Measurements from ENCODE around the gene ZNF611. TPM values are rescaled to one million over a fixed set of nuclear protein-coding genes. Genes with fewer than 3 reads are reported as not detected.
"Not testable (repeated sequence)": the region's sequence is repeated elsewhere in the genome, so short reads cannot be mapped to it uniquely, and the experiment has no call there.

Gene ZNF611
- polyA plus RNA-seq, 1 donor from 2014 or later, result 11.8 TPM

GRCh38 chr19:52724701-52725514 is 9.9 kb downstream of the ZNF611 start:
- no peak overlapping the region for H2AFZ ChIP-seq (ENCODE audit: low read depth, low read length)
- H3K27ac ChIP-seq (ENCODE audit: low read length), result no peak overlapping the region
- H3K9ac ChIP-seq (ENCODE audit: low read length), result no peak overlapping the region
- TF ChIP-seq TAF1 (IDR thresholded peaks at IDR 0.05; ENCODE audit: low read depth) (no peak), EZH2 (IDR thresholded peaks at IDR 0.05; ENCODE audit: borderline replicate concordance, insufficient read depth, low read length, poor library complexity, severe bottlenecking) (no peak), POLR2AphosphoS5 (IDR thresholded peaks at IDR 0.05) (no peak), RAD21 (conservative IDR thresholded peaks at IDR 0.05) (no peak), MXI1 (conservative IDR thresholded peaks at IDR 0.05; ENCODE audit: poor library complexity, severe bottlenecking) (no peak), CTCF (IDR thresholded peaks at IDR 0.05; ENCODE audit: poor library complexity, severe bottlenecking) (no peak), SMC3 (conservative IDR thresholded peaks at IDR 0.05; ENCODE audit: poor library complexity) (no peak), EP300 (conservative IDR thresholded peaks at IDR 0.05; ENCODE audit: poor library complexity, severe bottlenecking) (no peak)
- no peaks in the 10 kb centered on the region for H3K36me3 ChIP-seq (ENCODE audit: insufficient read depth, low read length)
- peaks cover 4% of the 10 kb centered on the region for H3K9me3 ChIP-seq (ENCODE audit: low read length)
- no peaks in the 10 kb centered on the region for H3K79me2 ChIP-seq (replicated peaks; ENCODE audit: insufficient read depth, low read length)
- no peaks in the 10 kb centered on the region for H3K27me3 ChIP-seq (ENCODE audit: insufficient read depth, low read depth, low read length)
- no peaks in the 10 kb centered on the region for H3F3A ChIP-seq (ENCODE audit: insufficient read depth, low read length, poor library complexity, severe bottlenecking)
- H3K9me2 ChIP-seq (ENCODE audit: insufficient read depth, low read length), result no peaks in the 10 kb centered on the region
- H3K4me2 ChIP-seq (ENCODE audit: low read length), result no peak overlapping the region
- H4K20me1 ChIP-seq (ENCODE audit: insufficient read depth), result no peaks in the 10 kb centered on the region
- no peak overlapping the region for H3K4me3 ChIP-seq (ENCODE audit: low read length)

GRCh38 chr19:52723907-52724598 is 10.8 kb downstream of the ZNF611 start:
- not testable (repeated sequence) for H3K36me3 ChIP-seq (ENCODE audit: insufficient read depth, low read length); H3K79me2 ChIP-seq (replicated peaks; ENCODE audit: insufficient read depth, low read length); H3K27me3 ChIP-seq (ENCODE audit: insufficient read depth, low read depth, low read length); H3K4me2 ChIP-seq (ENCODE audit: low read length); H4K20me1 ChIP-seq (ENCODE audit: insufficient read depth); H3K9ac ChIP-seq (ENCODE audit: low read length); H3K9me2 ChIP-seq (ENCODE audit: insufficient read depth, low read length); H3K4me3 ChIP-seq (ENCODE audit: low read length); H3K9me3 ChIP-seq (ENCODE audit: low read length); H3K27ac ChIP-seq (ENCODE audit: low read length); H2AFZ ChIP-seq (ENCODE audit: low read depth, low read length); H3F3A ChIP-seq (ENCODE audit: insufficient read depth, low read length, poor library complexity, severe bottlenecking)

- Histone ChIP-seq H2AFZ (ENCODE audit: low read depth, low read length) (no peak overlapping the region), H3K9me2 (ENCODE audit: insufficient read depth, low read length) (no peaks in the 10 kb centered on the region), H3K27me3 (ENCODE audit: insufficient read depth, low read depth, low read length) (no peaks in the 10 kb centered on the region), H3K9ac (ENCODE audit: low read length) (no peak overlapping the region), H4K20me1 (ENCODE audit: insufficient read depth) (no peaks in the 10 kb centered on the region), H3F3A (ENCODE audit: insufficient read depth, low read length, poor library complexity, severe bottlenecking) (no peaks in the 10 kb centered on the region), H3K79me2 (replicated peaks; ENCODE audit: insufficient read depth, low read length) (no peaks in the 10 kb centered on the region), H3K36me3 (ENCODE audit: insufficient read depth, low read length) (no peaks in the 10 kb centered on the region), H3K9me3 (ENCODE audit: low read length) (peaks cover 4% of the 10 kb centered on the region), H3K27ac (ENCODE audit: low read length) (no peak overlapping the region), H3K4me2 (ENCODE audit: low read length) (no peak overlapping the region), H3K4me3 (ENCODE audit: low read length) (no peak overlapping the region)
- no peak for TF ChIP-seq EZH2 (IDR thresholded peaks at IDR 0.05; ENCODE audit: borderline replicate concordance, insufficient read depth, low read length, poor library complexity, severe bottlenecking)
- no peak for TF ChIP-seq EP300 (conservative IDR thresholded peaks at IDR 0.05; ENCODE audit: poor library complexity, severe bottlenecking)
- no peak for TF ChIP-seq POLR2AphosphoS5 (IDR thresholded peaks at IDR 0.05)
- no peak for TF ChIP-seq REST (IDR thresholded peaks at IDR 0.05; ENCODE audit: borderline replicate concordance)
- TF ChIP-seq CTCF (IDR thresholded peaks at IDR 0.05; ENCODE audit: poor library complexity, severe bottlenecking), result no peak
- TF ChIP-seq SMC3 (conservative IDR thresholded peaks at IDR 0.05; ENCODE audit: poor library complexity), result no peak
- no peak for TF ChIP-seq MXI1 (conservative IDR thresholded peaks at IDR 0.05; ENCODE audit: poor library complexity, severe bottlenecking)
- no peak for TF ChIP-seq TAF1 (IDR thresholded peaks at IDR 0.05; ENCODE audit: low read depth)
- TF ChIP-seq RAD21 (conservative IDR thresholded peaks at IDR 0.05), result no peak
These were observed 12.5 kb downstream of the ZNF611 start for GRCh38 chr19:52722062-52723003.
